OCI-LY7 (cell line): ENCODE data around the gene CREB5. TPM values are rescaled to one million over a fixed set of nuclear protein-coding genes. Genes with fewer than 3 reads are reported as not detected.

ENCODE experiments used
- BruUV-seq: library from RNA; stranded (reverse); fragments of 400-500 nt; replicated peaks from 2 replicates; lab custom pipeline; 2021; lab: Mats Ljungman, UMichigan
- CTCF ChIA-PET: fragments of 300-600 bp; sonication (Branson Sonifier 250); formaldehyde crosslinking; loops from one replicate; lab custom pipeline; 2022; ENCODE audit warnings: antibody characterized with exemption; ENCODE audit not compliant: unreplicated experiment; lab: Charles Lee
- POLR2A ChIA-PET: fragments of 300-600 bp; sonication (Branson Sonifier 250); formaldehyde crosslinking; loops from one replicate; lab custom pipeline; 2022; ENCODE audit warnings: antibody characterized with exemption; lab: Charles Lee
- DNase-seq: peaks from one replicate; pipeline ENCODE4 v3.0.0-alpha.2; 2015; ENCODE audit warnings: low spot score
- H2AFZ ChIP-seq: fragments of 200-600 bp; sonication (generic), shearing (Covaris generic); 2 replicates; pipeline ENCODE4 v1.6.1; 2014; ENCODE audit warnings: mild to moderate bottlenecking, antibody characterized with exemption, low read length, moderate library complexity
- H3K27ac ChIP-seq: fragments of 200-600 bp; sonication (generic); 2 replicates; pipeline ENCODE4 v1.5.1; 2014; ENCODE audit warnings: mixed run types, low read depth, mild to moderate bottlenecking, moderate library complexity, low read length, inconsistent platforms; ENCODE audit not compliant: poor library complexity, severe bottlenecking
- H3K36me3 ChIP-seq: fragments of 200-600 bp; sonication (generic); 2 replicates; pipeline ENCODE4 v1.6.1; 2014; ENCODE audit warnings: mild to moderate bottlenecking, antibody characterized with exemption, low read length, moderate library complexity, mixed read lengths; ENCODE audit not compliant: insufficient read depth
- H3K4me1 ChIP-seq: fragments of 200-600 bp; sonication (generic); 2 replicates; pipeline ENCODE4 v1.5.1; 2014; ENCODE audit warnings: mild to moderate bottlenecking, low read length; ENCODE audit not compliant: insufficient read depth, poor library complexity, severe bottlenecking
- H3K4me2 ChIP-seq: fragments of 200-600 bp; sonication (generic); 2 replicates; pipeline ENCODE4 v1.6.1; 2014; ENCODE audit warnings: mild to moderate bottlenecking, low read length
- H3K4me3 ChIP-seq: fragments of 200-600 bp; sonication (generic); 2 replicates; pipeline ENCODE4 v1.5.1; 2014; ENCODE audit warnings: mild to moderate bottlenecking, low read depth, low read length; ENCODE audit not compliant: poor library complexity, severe bottlenecking
- H3K79me2 ChIP-seq: fragments of 200-600 bp; sonication (generic); 2 replicates; pipeline ENCODE4 v1.6.1; 2016; ENCODE audit warnings: low read depth, mild to moderate bottlenecking, low read length, moderate library complexity, mixed read lengths; ENCODE audit not compliant: insufficient read depth
- H3K9me2 ChIP-seq: fragments of 200-600 bp; sonication (generic); 2 replicates; pipeline ENCODE4 v1.6.1; 2016; ENCODE audit warnings: mild to moderate bottlenecking, low read length, mixed read lengths; ENCODE audit not compliant: insufficient read depth
- H3K9me3 ChIP-seq: fragments of 200-600 bp; sonication (generic); 2 replicates; pipeline ENCODE4 v1.6.1; 2014; ENCODE audit warnings: mild to moderate bottlenecking, mixed run types, low read length, mixed read lengths
- H4K20me1 ChIP-seq: fragments of 200-600 bp; sonication (generic); 2 replicates; pipeline ENCODE4 v1.6.1; 2014; ENCODE audit warnings: mild to moderate bottlenecking, antibody characterized with exemption, low read length, moderate library complexity, mixed read lengths; ENCODE audit not compliant: insufficient read depth
- EZH2phosphoT487 ChIP-seq: fragments of 200-600 bp; sonication (generic); IDR thresholded peaks from 2 replicates; pipeline ENCODE4 v1.6.1; 2018; ENCODE audit warnings: low read depth, borderline replicate concordance, mild to moderate bottlenecking, mixed run types, antibody characterized with exemption, low read length, moderate library complexity, mixed read lengths
- intact Hi-C: fragments of 100-400 bp; cut with micrococcal nuclease; formaldehyde crosslinking; loops from one replicate; pipeline ENCODE4 v1.10.0; 2022; ENCODE audit not compliant: unreplicated experiment
- total RNA-seq, 2 experiments: library from RNA; depleted of rRNA in 1 of 2; stranded (reverse); fragments of >200 nt in 1 of 2; shearing (Covaris generic) in 1 of 2; gene quantifications; 2 replicates each; pipeline ENCODE4 v1.2.3, GENCODE V29; 2014 to 2022
- TF ChIP-seq, protein P1 (sequence below): fragments of 200-600 bp; sonication (generic); conservative IDR thresholded peaks from 2 replicates; pipeline ENCODE4 v1.5.1; 2014; ENCODE audit warnings: mild to moderate bottlenecking, antibody characterized with exemption, low read length, moderate library complexity, mixed read lengths

The CREB5 gene
- total RNA-seq, 2 experiments from 2014 or later: 2.0 to 13.3 TPM

- Histone ChIP-seq H4K20me1 (no peaks in the 10 kb centered on the region), H3K36me3 (no peaks in the 10 kb centered on the region), H3K79me2 (no peaks in the 10 kb centered on the region), H3K4me2 (no peak overlapping the region), H3K4me3 (no peak overlapping the region), H3K9me3 (no peaks in the 10 kb centered on the region), H3K4me1 (no peaks in the 10 kb centered on the region), H3K27ac (no peak overlapping the region), H3K9me2 (no peaks in the 10 kb centered on the region), H2AFZ (no peak overlapping the region)
- ChIA-PET CTCF (no interaction called here), POLR2A (no interaction called here)
- TF ChIP-seq EZH2phosphoT487: no peak
- TF ChIP-seq, protein P1, sequence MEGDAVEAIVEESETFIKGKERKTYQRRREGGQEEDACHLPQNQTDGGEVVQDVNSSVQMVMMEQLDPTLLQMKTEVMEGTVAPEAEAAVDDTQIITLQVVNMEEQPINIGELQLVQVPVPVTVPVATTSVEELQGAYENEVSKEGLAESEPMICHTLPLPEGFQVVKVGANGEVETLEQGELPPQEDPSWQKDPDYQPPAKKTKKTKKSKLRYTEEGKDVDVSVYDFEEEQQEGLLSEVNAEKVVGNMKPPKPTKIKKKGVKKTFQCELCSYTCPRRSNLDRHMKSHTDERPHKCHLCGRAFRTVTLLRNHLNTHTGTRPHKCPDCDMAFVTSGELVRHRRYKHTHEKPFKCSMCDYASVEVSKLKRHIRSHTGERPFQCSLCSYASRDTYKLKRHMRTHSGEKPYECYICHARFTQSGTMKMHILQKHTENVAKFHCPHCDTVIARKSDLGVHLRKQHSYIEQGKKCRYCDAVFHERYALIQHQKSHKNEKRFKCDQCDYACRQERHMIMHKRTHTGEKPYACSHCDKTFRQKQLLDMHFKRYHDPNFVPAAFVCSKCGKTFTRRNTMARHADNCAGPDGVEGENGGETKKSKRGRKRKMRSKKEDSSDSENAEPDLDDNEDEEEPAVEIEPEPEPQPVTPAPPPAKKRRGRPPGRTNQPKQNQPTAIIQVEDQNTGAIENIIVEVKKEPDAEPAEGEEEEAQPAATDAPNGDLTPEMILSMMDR: no peak
- no TSS peak for BruUV-seq
- no peak for DNase-seq
- intact Hi-C loops: loop anchor here (10.0 kb wide), 1 partner anchor 120 kb away; no protein-coding TSS in a partner anchor
These were observed 92.7 kb downstream of the CREB5 start for GRCh38 chr7:28505014-28505413.

DNA sequence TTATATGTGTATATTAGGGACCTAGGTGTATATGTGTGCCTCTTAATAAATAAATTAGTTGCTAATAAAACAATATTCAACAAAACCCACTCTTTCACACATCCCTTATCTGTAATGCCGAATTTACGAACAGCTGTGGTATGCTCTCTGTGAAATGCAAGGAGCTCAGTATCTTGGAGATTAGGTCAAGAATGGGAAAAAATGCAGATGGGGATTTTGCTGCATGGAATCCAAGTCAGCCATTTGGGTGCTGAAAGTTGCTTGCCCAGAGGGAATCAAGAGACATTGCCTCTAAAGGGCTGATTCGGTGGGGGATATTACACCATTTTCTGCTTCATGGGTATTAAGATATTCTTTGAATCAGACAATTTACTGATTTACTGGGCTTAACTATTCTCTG, 93.5 kb downstream of the CREB5 start:
- POLR2A ChIA-PET: no interaction called here
- no peak overlapping the region for H3K4me3 ChIP-seq
- no peak overlapping the region for H3K27ac ChIP-seq
- H3K4me2 ChIP-seq: no peak overlapping the region
- DNase-seq: no peak
- no peaks in the 10 kb centered on the region for H3K9me3 ChIP-seq
- BruUV-seq: no TSS peak
- H3K4me1 ChIP-seq: no peaks in the 10 kb centered on the region
- no peaks in the 10 kb centered on the region for H3K36me3 ChIP-seq
- no peak for TF ChIP-seq EZH2phosphoT487
- TF ChIP-seq, protein P1: no peak
- no peak overlapping the region for H2AFZ ChIP-seq
- intact Hi-C loops: loop anchor here (10.0 kb wide), 1 partner anchor 119 kb away; no protein-coding TSS in a partner anchor
- H3K79me2 ChIP-seq: no peaks in the 10 kb centered on the region
- H4K20me1 ChIP-seq: no peaks in the 10 kb centered on the region
- H3K9me2 ChIP-seq: no peaks in the 10 kb centered on the region
- CTCF ChIA-PET: interaction anchor here (0.6 kb wide), 1 partner anchor 35 kb away, joined by 3 read pairs; no protein-coding TSS in a partner anchor

DNA sequence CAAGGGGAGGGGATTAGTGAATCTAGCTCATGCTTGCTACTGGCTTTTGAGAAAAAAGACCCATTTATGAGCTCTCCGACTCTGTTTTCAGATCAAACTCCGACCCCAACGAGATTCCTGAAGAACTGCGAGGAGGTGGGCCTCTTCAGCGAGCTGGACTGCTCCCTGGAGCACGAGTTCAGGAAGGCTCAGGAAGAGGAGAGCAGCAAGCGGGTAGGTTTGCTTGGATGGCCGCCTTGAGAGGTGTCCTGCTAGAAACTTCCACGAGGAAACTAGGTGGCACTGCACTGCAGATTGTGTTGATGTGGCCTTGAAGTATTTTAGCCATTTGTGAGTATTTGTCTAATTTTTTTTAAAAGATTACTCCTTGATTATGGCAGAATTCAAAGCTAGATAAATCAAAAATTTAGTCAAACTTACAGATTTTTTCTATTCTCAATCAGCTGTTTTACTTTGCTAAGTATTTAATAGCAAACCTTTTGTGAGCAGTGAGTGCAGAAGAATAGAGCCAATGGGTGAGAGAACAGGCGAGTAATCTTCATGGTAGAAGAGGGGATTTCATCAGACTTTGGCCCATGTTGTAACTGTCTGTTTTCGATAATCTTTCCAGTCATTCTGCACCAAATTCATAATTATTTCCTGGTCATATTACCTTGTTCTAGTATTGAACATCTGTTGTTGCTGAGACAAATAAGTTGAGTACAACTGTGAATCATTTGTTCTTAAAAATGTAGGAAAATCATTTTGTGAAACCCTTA, 95.4 kb downstream of the CREB5 start:
- Histone ChIP-seq H3K9me2 (no peaks in the 10 kb centered on the region), H3K79me2 (no peaks in the 10 kb centered on the region), H3K4me3 (no peak overlapping the region), H3K4me2 (no peak overlapping the region), H3K4me1 (no peaks in the 10 kb centered on the region), H2AFZ (no peak overlapping the region), H3K27ac (no peak overlapping the region), H3K36me3 (no peaks in the 10 kb centered on the region), H3K9me3 (no peaks in the 10 kb centered on the region), H4K20me1 (no peaks in the 10 kb centered on the region)
- no TSS peak for BruUV-seq
- DNase-seq: no peak
- ChIA-PET CTCF (no interaction called here), POLR2A (interaction anchor here (0.6 kb wide), 1 partner anchor 95 kb away, joined by 3 read pairs; the partner anchor contains the start of gene CREB5)
- TF ChIP-seq, protein P1: 0 out of 2 replicates have a peak, but pooled peaks have one; percentile 18
- TF ChIP-seq EZH2phosphoT487: no peak
- intact Hi-C loops: loop anchor here (10.0 kb wide), 1 partner anchor 117 kb away; no protein-coding TSS in a partner anchor
